Measurements from ENCODE around the gene LPIN2.
A peak's percentile ranks its signal among the peaks of the same experiment; 100 is the strongest.
"Not testable (repeated sequence)": the region's sequence is repeated elsewhere in the genome, so short reads cannot be mapped to it uniquely, and the experiment has no call there.

The LPIN2 gene

DNA sequence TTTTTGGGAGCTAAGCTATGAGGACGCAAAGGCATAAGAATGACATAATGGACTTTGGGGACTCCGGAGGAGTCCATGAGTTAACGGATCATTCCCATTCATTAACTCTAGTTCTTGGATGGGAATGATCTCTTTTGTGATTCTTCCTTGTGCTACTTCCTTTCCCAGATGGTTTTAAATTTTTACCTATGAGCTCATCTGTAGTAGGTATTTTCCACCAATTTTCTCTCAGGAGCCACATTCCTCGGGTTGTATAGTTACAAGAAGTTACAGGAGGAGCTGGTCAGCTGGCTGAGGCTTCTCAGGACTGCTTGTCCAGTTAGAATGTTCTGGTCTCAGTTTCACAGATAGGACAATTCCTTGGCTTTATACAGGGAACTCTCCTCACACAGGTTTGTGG lies 42.9 kb upstream of the LPIN2 start:
- H3K4me1 ChIP-seq = peaks cover 50% of the 10 kb centered on the region
- H3K9ac ChIP-seq = no peak overlapping the region
- no peak overlapping the region for H3K4me2 ChIP-seq
- H3K27ac ChIP-seq = no peak overlapping the region
- no peak overlapping the region for H3K4me3 ChIP-seq
- no peaks in the 10 kb centered on the region for H3K27me3 ChIP-seq
- peaks cover 18% of the 10 kb centered on the region for H3K9me3 ChIP-seq
- no peaks in the 10 kb centered on the region for H3K36me3 ChIP-seq
- TF ChIP-seq Cebpa-rat (IDR thresholded peaks at IDR 0.05) = no peak
- no peaks in the 10 kb centered on the region for H4K20me1 ChIP-seq

DNA sequence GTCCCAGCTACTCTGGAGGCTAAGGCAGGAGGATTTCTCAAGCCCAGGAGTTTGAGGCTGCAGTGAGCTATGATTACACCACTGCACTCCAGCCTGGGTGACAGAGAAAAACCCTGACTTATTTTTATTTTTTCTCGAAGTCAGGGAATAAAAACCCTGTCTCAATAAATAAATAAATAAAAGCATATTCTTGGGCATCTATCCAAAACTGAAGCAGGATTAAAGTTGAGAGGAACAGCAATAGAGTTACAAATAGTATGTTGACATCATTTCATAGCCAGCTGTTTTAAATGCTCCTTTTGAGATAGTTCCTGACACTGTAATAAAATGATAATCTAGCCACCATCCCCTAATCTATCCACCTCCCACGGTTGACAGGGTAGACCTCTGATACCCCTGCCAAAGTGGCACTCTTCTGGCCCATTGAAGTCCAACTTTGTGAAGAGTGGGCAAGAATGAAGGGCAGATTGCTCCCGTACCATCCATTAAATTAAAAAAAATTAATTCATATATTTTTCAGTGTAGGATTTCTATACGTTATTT lies 42.3 kb upstream of the LPIN2 start:
- Histone ChIP-seq H3K4me1 (peaks cover 44% of the 10 kb centered on the region), H3K36me3 (no peaks in the 10 kb centered on the region), H3K4me3 (no peak overlapping the region), H3K27me3 (no peaks in the 10 kb centered on the region), H3K27ac (no peak overlapping the region), H3K9ac (no peak overlapping the region), H4K20me1 (no peaks in the 10 kb centered on the region), H3K9me3 (peaks cover 18% of the 10 kb centered on the region), H3K4me2 (no peak overlapping the region)
- TF ChIP-seq Cebpa-rat (IDR thresholded peaks at IDR 0.05) = no peak

GRCh38 chr18:3054780-3055179 lies 41.8 kb upstream of the LPIN2 start:
- Histone ChIP-seq H3K27me3 (no peaks in the 10 kb centered on the region), H3K36me3 (no peaks in the 10 kb centered on the region), H3K9ac (no peak overlapping the region), H3K9me3 (peaks cover 18% of the 10 kb centered on the region), H4K20me1 (no peaks in the 10 kb centered on the region), H3K4me3 (no peak overlapping the region), H3K4me1 (peaks cover 39% of the 10 kb centered on the region), H3K27ac (no peak overlapping the region), H3K4me2 (no peak overlapping the region)
- no peak for TF ChIP-seq Cebpa-rat (IDR thresholded peaks at IDR 0.05)

GRCh38 chr18:3054214-3054613 lies 41.3 kb upstream of the LPIN2 start:
- Histone ChIP-seq H4K20me1 (no peaks in the 10 kb centered on the region), H3K4me2 (no peak overlapping the region), H3K9me3 (peaks cover 18% of the 10 kb centered on the region), H3K9ac (no peak overlapping the region), H3K27me3 (no peaks in the 10 kb centered on the region), H3K4me1 (peaks cover 39% of the 10 kb centered on the region), H3K27ac (no peak overlapping the region), H3K36me3 (no peaks in the 10 kb centered on the region), H3K4me3 (no peak overlapping the region)
- no peak for TF ChIP-seq Cebpa-rat (IDR thresholded peaks at IDR 0.05)

- no peak overlapping the region for H3K4me3 ChIP-seq
- H4K20me1 ChIP-seq = no peaks in the 10 kb centered on the region
- H3K36me3 ChIP-seq = no peaks in the 10 kb centered on the region
- peaks cover 18% of the 10 kb centered on the region for H3K9me3 ChIP-seq
- H3K9ac ChIP-seq = no peak overlapping the region
- H3K4me2 ChIP-seq = no peak overlapping the region
- H3K4me1 ChIP-seq = peaks cover 33% of the 10 kb centered on the region
- no peaks in the 10 kb centered on the region for H3K27me3 ChIP-seq
- no peak overlapping the region for H3K27ac ChIP-seq
- TF ChIP-seq Cebpa-rat (IDR thresholded peaks at IDR 0.05) = no peak
Observed at GRCh38 chr18:3053081-3053480, 40.1 kb upstream of the LPIN2 start.

DNA sequence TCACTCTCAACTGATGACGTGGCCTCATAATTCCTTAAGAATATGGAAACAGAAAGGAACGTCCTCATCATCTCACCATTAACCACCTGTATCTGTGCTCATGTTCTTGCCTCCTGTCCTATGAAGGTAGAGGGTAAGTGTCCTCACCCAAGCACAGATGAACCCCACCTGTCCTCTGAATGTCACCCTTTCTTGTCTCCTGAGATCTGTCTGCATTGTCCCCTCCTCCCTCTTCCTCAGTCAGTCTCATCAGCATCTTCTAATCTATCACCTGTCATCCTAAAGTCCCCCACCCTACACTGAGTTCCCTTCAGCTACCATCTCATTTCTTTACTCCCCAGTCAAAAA lies 39.4 kb upstream of the LPIN2 start:
- TF ChIP-seq Cebpa-rat (IDR thresholded peaks at IDR 0.05) = no peak
- no peak overlapping the region for H3K4me3 ChIP-seq
- no peak overlapping the region for H3K27ac ChIP-seq
- H3K4me2 ChIP-seq = no peak overlapping the region
- H4K20me1 ChIP-seq = no peaks in the 10 kb centered on the region
- no peaks in the 10 kb centered on the region for H3K36me3 ChIP-seq
- no peak overlapping the region for H3K9ac ChIP-seq
- H3K9me3 ChIP-seq = peaks cover 18% of the 10 kb centered on the region
- no peaks in the 10 kb centered on the region for H3K27me3 ChIP-seq
- peaks cover 26% of the 10 kb centered on the region for H3K4me1 ChIP-seq

GRCh38 chr18:3051718-3052410 lies 38.9 kb upstream of the LPIN2 start:
- no peak overlapping the region for H3K4me2 ChIP-seq
- TF ChIP-seq Cebpa-rat (IDR thresholded peaks at IDR 0.05) = no peak
- H3K27me3 ChIP-seq = no peaks in the 10 kb centered on the region
- no peak overlapping the region for H3K27ac ChIP-seq
- H3K4me3 ChIP-seq = no peak overlapping the region
- peaks cover 18% of the 10 kb centered on the region for H3K9me3 ChIP-seq
- H3K36me3 ChIP-seq = no peaks in the 10 kb centered on the region
- H4K20me1 ChIP-seq = no peaks in the 10 kb centered on the region
- H3K4me1 ChIP-seq = peaks cover 20% of the 10 kb centered on the region
- no peak overlapping the region for H3K9ac ChIP-seq

DNA sequence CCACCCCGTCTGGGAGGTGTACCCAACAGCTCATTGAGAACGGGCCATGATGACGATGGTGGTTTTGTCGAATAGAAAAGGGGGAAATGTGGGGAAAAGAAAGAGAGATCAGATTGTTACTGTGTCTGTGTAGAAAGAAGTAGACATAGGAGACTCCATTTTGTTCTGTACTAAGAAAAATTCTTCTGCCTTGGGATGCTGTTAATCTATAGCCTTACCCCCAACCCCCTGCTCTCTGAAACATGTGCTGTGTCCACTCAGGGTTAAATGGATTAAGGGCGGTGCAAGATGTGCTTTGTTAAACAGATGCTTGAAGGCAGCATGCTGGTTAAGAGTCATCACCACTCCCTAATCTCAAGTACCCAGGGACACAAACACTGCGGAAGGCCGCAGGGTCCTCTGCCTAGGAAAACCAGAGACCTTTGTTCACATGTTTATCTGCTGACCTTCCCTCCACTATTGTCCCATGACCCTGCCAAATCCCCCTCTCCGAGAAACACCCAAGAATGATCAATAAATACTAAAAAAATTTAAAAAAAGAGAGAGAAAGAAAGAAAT lies 37.0 kb upstream of the LPIN2 start:
- not testable (repeated sequence) for H3K36me3 ChIP-seq, H3K4me3 ChIP-seq, H3K9ac ChIP-seq, H3K27me3 ChIP-seq, H4K20me1 ChIP-seq, H3K27ac ChIP-seq
- Histone ChIP-seq H3K4me1 (peaks cover 17% of the 10 kb centered on the region), H3K9me3 (peaks cover 18% of the 10 kb centered on the region), H3K4me2 (peak overlapping the region; percentile 28)

DNA sequence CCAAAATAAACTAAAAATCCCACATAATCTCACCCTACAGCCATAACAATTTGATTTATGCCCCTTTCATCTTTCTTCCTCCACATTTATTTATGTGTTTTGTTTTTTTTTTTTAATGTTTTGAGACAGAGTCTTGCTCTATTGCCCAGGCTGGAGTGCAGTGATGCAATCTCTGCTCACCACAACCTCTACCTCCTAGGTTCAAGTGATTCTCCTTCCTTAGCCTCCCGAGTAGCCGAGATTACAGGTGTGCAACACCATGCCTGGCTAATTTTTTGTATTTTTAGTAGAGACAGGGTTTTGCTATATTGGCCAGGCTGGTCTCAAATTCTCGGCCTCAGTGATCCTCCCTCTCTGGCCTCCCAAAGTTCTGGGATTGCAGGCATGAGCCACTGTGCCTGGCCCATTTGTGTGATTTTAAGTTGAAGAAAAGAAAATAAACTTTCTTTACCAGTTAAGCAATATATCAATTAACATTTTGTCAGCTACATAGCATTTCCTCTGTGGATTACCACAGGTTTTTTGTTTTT lies 35.9 kb upstream of the LPIN2 start:
- no peaks in the 10 kb centered on the region for H4K20me1 ChIP-seq
- peaks cover 17% of the 10 kb centered on the region for H3K4me1 ChIP-seq
- no peak overlapping the region for H3K27ac ChIP-seq
- H3K9ac ChIP-seq = no peak overlapping the region
- no peak for TF ChIP-seq Cebpa-rat (IDR thresholded peaks at IDR 0.05)
- H3K27me3 ChIP-seq = no peaks in the 10 kb centered on the region
- H3K4me3 ChIP-seq = no peak overlapping the region
- no peaks in the 10 kb centered on the region for H3K36me3 ChIP-seq
- peaks cover 17% of the 10 kb centered on the region for H3K9me3 ChIP-seq
- H3K4me2 ChIP-seq = no peak overlapping the region

DNA sequence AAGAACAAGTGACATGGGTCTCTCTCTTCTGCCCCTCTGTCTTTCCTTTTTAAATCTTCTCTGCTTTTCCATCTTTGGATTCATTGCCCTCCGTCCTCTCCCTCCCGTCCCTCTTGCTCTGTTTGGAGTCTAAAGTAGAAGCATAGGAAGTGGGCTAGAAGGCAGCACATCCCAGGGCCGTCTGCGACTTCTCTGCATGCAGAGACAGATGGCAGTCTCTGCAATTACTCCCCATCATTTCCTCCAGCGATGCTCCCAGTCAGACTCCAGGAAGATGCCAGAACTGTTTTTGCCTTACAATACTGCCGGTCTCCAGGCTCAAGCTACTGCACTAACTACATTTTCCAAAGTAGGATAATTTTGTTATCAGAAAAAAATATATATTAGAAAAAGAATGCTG lies 35.2 kb upstream of the LPIN2 start:
- Histone ChIP-seq H3K9ac (no peak overlapping the region), H3K27ac (no peak overlapping the region), H3K27me3 (no peaks in the 10 kb centered on the region), H3K4me1 (peaks cover 17% of the 10 kb centered on the region), H3K36me3 (no peaks in the 10 kb centered on the region), H3K4me3 (no peak overlapping the region), H3K9me3 (peaks cover 9% of the 10 kb centered on the region), H4K20me1 (no peaks in the 10 kb centered on the region), H3K4me2 (no peak overlapping the region)
- TF ChIP-seq Cebpa-rat (IDR thresholded peaks at IDR 0.05) = no peak
